Putamen (tissue), 1 donor: ENCODE measurements around the gene TMCO4.
A peak's percentile ranks its signal among the peaks of the same experiment; 100 is the strongest.

Experiments used
- DNase-seq: peaks from one replicate; pipeline ENCODE4 v3.0.0-alpha.2; 2016; ENCODE audit warnings: low spot score

Gene TMCO4

GRCh38 chr1:19682901-19683300, 116.8 kb downstream of the TMCO4 start:
- DNase-seq, result no peak

- DNase-seq, result peak; percentile 58
These were observed 117.5 kb downstream of the TMCO4 start for GRCh38 chr1:19682257-19682656.

DNA sequence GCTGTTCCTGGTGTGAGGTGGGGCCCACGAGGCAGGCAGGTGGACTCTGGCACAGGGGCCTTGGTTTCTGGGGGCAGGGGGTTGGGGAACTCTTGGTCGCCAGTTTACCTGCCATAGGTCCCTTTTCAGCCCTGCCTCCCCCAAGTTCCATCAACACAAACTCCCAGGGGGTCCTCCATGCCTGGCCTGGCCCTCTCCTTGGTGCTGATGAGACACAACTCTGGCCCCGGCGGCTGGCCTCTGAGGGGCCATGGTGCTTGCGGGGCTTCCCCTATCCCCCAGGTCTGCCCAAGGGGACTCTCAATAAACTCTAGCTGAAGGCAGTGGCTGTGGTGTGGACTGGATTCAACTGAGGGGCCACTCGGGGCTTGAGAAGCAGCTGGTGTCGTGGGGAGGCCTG, 119.1 kb downstream of the TMCO4 start:
- no peak for DNase-seq

GRCh38 chr1:19679691-19680090, 120.0 kb downstream of the TMCO4 start:
- no peak for DNase-seq

DNA sequence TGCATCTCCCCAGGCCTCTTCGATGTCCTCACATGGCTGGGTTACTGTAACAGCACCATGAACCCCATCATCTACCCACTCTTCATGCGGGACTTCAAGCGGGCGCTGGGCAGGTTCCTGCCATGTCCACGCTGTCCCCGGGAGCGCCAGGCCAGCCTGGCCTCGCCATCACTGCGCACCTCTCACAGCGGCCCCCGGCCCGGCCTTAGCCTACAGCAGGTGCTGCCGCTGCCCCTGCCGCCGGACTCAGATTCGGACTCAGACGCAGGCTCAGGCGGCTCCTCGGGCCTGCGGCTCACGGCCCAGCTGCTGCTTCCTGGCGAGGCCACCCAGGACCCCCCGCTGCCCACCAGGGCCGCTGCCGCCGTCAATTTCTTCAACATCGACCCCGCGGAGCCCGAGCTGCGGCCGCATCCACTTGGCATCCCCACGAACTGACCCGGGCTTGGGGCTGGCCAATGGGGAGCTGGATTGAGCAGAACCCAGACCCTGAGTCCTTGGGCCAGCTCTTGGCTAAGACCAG, 120.7 kb downstream of the TMCO4 start:
- no peak for DNase-seq

DNA sequence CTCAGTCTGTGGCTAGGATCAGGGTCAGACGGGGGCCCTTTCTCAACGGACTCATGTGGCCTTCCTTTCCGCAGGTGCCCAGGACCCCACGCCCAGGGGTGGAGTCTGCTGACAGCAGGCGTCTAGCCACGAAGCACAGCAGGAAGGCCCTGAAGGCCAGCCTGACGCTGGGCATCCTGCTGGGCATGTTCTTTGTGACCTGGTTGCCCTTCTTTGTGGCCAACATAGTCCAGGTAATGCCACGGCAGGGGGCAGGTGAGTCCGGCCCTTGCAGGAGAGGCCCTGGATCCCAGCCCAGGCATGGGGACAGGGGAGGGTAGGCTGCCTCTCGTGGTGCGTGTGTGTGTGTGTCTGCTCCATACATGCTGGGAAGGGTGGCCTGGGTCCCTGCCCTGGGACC, 121.2 kb downstream of the TMCO4 start:
- DNase-seq, result no peak

DNA sequence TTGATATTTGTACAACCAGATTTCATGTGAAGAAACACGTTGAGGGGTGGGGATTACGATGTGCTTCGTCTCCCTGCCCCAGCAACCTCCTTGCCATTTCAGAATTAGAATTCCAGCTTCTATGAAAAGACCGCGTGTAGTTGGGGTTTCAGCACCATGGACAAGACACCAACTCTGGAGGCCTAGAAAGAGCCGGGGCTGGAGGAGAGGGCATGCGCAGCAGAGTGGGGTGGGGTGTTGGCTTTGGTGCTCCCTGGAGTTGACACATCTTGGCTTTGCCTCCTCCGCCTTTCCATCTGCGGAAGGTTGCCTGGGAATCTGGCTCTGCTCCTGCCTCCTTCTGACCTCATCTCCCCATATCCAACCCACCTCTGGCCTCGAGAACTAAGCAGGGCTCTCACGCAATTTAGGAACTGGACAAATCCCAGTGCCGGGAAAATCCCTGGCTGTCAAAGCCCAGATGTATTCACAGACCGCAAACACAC, 123.2 kb downstream of the TMCO4 start:
- DNase-seq, result peak; percentile 65

GRCh38 chr1:19675797-19676196, 123.9 kb downstream of the TMCO4 start:
- no peak for DNase-seq

DNA sequence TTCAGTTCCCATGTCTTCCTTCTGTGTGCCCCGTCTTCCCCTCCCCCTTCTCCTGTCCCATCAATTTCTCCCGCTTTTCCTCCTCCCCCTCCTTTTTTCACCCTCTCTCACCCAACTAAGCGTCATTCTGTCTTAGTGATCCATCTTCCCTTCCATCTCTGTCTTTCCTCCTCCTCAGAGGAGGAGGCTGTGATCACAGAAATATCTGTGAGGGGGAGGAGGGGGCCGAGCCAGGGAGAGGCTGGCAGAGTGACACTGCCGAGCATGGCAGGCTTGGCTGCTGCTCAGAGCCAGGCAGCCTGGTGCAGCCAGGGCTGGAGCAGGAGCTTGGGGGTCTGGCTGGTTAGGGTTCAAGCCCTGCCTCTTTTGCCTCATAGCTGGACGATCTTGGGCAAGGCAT, 127.5 kb downstream of the TMCO4 start:
- DNase-seq, result peak; percentile 84

- DNase-seq, result no peak
These were observed 128.9 kb downstream of the TMCO4 start for GRCh38 chr1:19670787-19671186.

DNA sequence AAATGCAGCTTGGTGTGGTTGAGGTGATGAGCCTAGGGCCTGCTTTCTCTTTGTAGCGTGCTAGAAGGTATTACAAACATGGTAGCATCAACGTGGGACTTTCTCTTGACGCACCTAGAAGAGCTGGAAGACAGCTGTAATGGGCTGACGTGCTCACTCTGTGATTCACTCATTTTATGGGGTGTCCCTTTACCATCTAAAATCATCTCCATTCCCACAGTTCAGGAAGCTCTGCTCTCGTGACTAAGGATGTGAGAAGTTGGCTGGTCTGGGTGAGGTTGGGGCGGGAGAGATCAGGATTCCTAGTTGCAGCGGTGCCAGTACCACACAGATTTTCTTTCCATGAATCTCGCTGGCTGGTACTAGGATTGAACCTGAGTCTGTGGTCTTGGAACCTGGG, 130.8 kb downstream of the TMCO4 start:
- no peak for DNase-seq

DNA sequence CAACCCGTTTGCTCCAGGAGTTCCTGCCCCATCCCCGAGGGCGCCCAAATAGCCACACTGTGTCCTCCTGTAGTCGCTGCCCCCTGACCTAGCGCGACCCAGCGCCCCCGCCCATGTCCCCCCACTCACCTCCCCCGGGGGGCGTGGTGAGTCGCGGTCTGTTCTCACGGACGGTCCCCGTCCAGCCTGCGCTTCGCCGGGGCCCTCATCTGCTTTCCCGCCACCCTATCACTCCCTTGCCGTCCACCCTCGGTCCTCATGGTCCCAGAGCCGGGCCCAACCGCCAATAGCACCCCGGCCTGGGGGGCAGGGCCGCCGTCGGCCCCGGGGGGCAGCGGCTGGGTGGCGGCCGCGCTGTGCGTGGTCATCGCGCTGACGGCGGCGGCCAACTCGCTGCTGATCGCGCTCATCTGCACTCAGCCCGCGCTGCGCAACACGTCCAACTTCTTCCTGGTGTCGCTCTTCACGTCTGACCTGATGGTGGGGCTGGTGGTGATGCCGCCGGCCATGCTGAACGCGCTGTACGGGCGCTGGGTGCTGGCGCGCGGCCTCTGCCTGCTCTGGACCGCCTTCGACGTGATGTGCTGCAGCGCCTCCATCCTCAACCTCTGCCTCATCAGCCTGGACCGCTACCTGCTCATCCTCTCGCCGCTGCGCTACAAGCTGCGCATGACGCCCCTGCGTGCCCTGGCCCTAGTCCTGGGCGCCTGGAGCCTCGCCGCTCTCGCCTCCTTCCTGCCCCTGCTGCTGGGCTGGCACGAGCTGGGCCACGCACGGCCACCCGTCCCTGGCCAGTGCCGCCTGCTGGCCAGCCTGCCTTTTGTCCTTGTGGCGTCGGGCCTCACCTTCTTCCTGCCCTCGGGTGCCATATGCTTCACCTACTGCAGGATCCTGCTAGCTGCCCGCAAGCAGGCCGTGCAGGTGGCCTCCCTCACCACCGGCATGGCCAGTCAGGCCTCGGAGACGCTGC, 133.9 kb downstream of the TMCO4 start:
- DNase-seq, result no peak

GRCh38 chr1:19665186-19665495, 134.6 kb downstream of the TMCO4 start:
- no peak for DNase-seq

DNA sequence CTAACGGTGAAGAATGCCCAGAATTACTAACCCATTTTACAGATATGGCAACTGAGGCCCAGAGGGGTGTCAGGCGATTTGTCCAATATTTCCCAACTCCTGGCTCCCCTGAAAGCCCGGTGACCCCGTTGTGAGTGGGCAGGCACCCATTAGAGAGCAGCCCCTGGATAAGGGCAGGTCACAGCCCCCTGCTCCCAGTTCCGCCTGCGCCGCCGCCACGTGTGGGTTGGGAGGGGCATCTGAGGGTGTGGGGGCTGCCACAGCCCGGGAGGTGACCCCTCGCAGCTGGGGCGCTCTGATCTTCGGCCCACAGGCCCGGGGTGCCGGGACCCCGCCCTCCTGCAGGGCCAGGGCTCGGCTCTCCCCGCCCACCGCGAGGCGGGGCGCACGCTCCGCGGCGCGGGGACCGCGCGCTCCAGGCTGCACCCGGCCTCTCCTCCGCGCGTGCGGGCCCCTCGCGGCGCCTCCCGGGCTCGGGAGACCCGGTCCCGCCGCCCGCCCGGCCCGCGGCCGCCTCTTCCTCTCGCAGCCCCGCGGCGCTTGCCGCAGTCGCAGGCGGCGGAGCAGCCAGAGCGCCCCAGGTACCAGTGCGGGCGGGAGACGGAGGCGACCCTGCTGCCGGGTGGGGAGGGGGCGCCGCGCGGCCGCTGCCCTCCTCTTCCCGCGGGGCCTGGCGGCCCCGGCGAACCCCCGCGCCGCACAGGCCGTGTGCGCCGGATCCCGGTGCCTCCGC, 135.1 kb downstream of the TMCO4 start, which contains the start of gene HTR6:
Gene HTR6 (plus strand): TSS at position 423 of the 733 bp plus-strand sequence. CDS start 879 bp downstream, outside the sequence.
- DNase-seq, result no peak

DNA sequence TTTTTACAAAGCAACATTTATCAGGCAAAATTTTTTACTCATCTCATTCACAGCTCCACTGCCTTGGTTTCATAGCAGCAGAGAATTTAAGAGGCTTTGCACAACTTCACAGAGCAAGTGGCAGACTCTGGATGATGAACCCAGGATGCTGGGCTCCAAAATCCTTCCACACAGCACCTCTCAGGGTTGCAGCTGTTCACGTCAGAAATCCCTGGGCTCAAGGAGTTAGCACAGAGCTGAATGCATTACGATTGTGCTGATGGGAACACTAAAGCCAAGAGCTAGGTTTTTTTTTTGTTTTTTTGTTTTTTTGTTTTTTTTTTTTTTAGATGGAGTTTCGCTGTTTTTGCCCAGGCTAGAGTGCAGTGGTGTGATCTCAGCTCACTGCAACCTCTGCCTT, 137.4 kb downstream of the TMCO4 start:
- DNase-seq, result no peak

GRCh38 chr1:19661721-19662228, 137.9 kb downstream of the TMCO4 start:
- DNase-seq, result no peak

DNA sequence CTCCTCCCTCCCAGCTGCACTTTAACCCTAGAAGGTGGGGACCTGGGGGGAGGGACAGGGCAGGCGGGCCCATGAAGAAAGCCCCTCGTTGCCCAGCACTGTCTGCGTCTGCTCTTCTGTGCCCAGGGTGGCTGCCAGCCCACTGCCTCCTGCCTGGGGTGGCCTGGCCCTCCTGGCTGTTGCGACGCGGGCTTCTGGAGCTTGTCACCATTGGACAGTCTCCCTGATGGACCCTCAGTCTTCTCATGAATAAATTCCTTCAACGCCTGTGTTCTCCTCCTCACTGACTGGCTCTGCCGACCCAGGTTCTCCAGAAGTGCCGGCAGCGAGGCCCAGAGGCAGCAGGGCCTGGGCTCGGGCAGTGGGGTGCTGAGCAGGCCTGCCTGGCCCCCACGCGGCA, 141.5 kb downstream of the TMCO4 start:
- DNase-seq, result no peak

GRCh38 chr1:19657511-19657910, 142.2 kb downstream of the TMCO4 start:
- no peak for DNase-seq

- no peak for DNase-seq
These were observed 142.8 kb downstream of the TMCO4 start for GRCh38 chr1:19656780-19657466.

DNA sequence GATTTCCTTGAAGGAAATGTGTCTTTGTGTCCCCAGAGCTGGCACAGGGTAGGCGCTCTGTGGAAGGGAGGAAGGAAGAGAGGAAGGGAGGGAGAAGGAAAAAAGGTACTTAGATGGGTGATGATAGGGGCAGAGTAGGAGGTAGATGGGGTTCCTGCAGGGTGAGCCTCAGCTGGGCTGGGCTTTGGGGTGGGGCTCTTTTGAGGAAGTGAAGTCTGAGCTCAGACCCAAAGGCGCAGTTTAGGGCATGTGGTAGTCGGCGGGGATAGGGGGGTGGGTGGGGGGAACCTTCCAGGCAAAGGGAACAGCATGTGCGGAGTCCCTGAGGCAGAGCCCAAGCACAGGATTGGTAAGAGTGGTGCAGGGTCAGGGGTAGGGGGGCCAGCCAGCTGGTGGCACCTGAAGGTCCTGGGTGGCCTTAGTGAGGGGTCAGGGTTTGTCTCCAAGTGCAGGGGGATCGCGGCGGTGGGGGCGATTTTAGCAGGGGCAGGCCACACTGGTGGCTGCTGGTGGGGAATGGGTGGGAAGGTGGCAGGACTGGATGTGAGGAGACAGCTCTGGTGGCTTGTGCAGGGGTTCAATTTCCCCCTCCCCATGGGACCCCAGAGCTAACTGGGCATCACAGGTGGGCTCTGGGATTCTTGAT, 143.5 kb downstream of the TMCO4 start:
- DNase-seq, result no peak

GRCh38 chr1:19655718-19656080, 144.0 kb downstream of the TMCO4 start:
- no peak for DNase-seq
